ENCODE measurements around the gene UCHL3.

GRCh38 chr13:75643693-75644092 lies 94.1 kb downstream of the UCHL3 start:
- no peak for TF ChIP-seq CTCF (IDR thresholded peaks at IDR 0.05)
- no peak for TF ChIP-seq EZH2phosphoT487 (IDR thresholded peaks at IDR 0.05)

Data from neural progenitor cell (in vitro differentiated cells).